Hindlimb muscle (tissue), 1 donor: Measurements from ENCODE around the gene CHST8. TPM values are rescaled to one million over a fixed set of nuclear protein-coding genes. Genes with fewer than 3 reads are reported as not detected.
A peak's percentile ranks its signal among the peaks of the same experiment; 100 is the strongest.
"Not testable (repeated sequence)": the region's sequence is repeated elsewhere in the genome, so short reads cannot be mapped to it uniquely, and the experiment has no call there.

ENCODE experiments used
- DNase-seq: peaks from one replicate; pipeline ENCODE4 v3.0.0-alpha.2; 2013
- polyA plus RNA-seq: library from polyadenylated mRNA; unstranded; fragments of 120-200 nt; gene quantifications from one replicate; pipeline ENCODE4 v1.2.1, GENCODE V29; 2013; ENCODE audit not compliant: insufficient read length

The CHST8 gene, protein sequence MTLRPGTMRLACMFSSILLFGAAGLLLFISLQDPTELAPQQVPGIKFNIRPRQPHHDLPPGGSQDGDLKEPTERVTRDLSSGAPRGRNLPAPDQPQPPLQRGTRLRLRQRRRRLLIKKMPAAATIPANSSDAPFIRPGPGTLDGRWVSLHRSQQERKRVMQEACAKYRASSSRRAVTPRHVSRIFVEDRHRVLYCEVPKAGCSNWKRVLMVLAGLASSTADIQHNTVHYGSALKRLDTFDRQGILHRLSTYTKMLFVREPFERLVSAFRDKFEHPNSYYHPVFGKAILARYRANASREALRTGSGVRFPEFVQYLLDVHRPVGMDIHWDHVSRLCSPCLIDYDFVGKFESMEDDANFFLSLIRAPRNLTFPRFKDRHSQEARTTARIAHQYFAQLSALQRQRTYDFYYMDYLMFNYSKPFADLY
- 0.52 TPM for polyA plus RNA-seq

- peak; percentile 64 for DNase-seq
These were observed at the start of gene CHST8 for GRCh38 chr19:33621811-33622504. Gene CHST8, plus strand, starts transcription at chr19:33621953. Its CDS starts 67,309 bp downstream, at chr19:33689262.

GRCh38 chr19:33572929-33573328 lies 48.8 kb upstream of the CHST8 start:
- DNase-seq, result no peak

- DNase-seq, result no peak
These were observed 46.9 kb upstream of the CHST8 start for GRCh38 chr19:33574824-33575223.

- no peak for DNase-seq
These were observed 43.1 kb upstream of the CHST8 start for GRCh38 chr19:33578697-33579096.

DNA sequence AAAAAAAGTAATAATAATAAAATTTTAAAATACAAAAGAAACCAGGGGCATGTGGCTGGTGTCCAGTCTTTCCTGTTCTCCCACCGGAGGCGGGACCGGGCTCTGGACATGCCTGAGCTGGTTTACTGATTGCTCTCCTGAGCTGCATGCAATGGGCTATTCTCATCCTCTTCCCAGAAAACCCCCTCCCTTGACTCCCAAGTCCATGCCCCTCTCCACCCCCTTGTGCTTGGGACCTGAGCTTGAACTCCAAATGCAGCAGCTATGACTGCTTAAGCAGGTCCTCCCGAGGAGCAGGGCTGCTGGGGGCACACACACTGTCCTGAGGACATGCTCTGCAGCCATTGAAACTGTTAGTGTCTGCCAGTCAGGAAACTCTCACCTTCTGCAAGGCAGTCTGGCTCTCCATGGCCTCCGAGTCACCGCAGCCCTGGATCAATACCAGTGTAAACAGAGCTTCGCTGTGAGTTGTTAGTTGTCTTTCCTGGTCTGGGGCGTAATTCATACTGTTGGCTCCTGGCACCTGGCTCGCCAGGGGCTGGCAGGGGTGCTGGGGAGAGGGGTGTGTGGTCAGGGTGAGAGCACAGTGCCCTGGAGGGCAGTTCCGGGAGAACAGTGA lies 41.6 kb upstream of the CHST8 start:
- no peak for DNase-seq

DNA sequence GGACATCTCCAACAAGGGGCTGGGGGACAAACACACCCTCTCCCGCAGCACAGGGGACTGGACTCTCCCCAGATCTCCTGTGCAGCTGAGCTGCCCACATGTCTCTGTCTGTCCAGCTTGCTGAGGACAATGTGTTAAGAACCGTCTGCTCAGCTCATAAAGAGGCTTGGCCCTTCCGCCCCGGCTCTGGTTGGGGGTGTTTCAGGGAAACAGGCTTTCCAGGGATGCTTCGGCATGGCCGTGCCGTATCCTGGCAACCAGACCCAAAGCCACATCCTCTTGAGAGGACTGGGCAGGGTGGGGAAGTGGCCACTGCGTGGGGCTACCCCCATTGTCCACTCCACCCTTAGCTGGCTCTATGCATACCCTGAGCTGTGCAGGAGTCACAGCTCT lies 41.1 kb upstream of the CHST8 start:
- no peak for DNase-seq

DNA sequence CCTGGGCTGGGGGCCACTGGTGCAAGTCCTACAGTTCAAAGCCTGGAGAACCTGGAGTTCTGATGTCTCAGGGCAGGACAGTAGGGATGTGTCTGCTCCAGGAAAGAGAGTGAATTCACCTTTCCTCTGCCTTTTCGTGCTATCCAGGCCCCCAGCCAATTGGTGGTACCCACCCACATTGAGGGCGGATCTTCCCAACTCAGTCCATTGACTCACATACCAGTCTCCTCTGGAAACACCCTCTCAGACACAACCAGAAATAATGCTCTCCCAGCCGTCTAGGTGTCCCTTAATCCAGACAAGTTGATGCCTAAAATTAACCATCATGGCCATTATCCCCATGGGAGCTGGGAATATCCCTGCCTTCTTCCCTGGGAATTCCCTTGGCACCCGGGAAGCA lies 38.8 kb upstream of the CHST8 start:
- no peak for DNase-seq

GRCh38 chr19:33587150-33587549 lies 34.6 kb upstream of the CHST8 start:
- DNase-seq, result no peak

GRCh38 chr19:33590224-33590623 lies 31.5 kb upstream of the CHST8 start:
- DNase-seq, result no peak

- DNase-seq, result no peak
These were observed 26.0 kb upstream of the CHST8 start for GRCh38 chr19:33595783-33596182.

DNA sequence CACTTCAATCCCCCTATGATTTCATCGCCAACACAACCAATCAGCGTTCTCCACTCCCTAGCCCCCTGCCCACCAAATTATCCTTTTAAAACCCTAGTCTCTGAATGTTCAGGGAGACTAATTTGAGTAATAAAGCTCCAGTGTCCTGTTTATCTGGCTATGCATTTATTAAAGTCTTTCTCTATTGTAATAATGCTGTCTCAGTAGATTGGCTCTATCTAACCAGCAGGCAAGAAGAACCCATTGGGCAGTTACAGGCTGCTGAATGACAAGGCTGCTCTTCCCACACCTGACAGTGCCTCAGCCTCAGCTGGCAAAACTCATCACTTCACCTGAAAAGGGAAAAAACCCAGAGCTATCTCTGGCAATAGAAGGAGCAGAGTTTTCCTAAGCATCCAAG lies 20.2 kb upstream of the CHST8 start:
- no peak for DNase-seq

- DNase-seq, result no peak
These were observed 19.1 kb upstream of the CHST8 start for GRCh38 chr19:33602576-33603204.

DNA sequence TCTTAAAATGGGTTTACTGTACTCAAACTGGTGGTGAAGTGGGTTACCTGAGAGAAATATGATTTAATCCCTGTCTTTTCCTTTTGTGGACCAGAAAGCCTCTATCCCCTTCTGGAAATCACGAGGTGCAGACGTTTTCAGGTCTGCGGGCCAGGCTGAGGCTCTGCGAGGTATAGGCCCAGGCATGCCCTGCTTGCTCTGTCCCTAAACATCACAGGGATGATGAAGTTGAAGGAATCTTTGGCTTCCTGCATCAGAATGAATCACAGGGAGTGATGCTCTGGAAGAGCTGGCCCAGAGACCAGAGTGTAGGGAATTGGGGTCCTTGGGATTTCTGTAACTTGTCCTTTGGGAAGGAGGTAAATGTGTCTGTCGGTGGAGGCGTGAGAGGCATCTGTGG lies 18.4 kb upstream of the CHST8 start:
- DNase-seq, result no peak

DNA sequence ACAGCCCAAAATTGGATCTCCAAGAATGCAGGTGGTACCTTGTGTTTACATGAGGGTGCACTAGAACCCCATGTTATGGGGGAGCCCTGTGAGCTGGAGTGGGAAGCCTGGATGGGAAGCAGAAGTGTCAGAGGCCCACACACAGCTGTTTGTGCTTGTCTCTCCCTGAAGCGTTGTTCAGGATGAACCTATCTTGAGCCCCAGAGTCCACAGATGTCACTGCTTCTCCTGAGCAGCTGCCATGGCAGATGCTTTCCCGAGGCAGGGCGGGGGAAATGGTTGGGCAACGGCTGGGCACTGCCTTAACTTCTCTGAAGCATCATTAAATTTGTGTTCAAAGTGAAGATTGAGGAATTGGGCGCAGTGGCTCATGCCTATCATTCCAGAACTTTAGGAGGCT lies 17.1 kb upstream of the CHST8 start:
- DNase-seq, result no peak

DNA sequence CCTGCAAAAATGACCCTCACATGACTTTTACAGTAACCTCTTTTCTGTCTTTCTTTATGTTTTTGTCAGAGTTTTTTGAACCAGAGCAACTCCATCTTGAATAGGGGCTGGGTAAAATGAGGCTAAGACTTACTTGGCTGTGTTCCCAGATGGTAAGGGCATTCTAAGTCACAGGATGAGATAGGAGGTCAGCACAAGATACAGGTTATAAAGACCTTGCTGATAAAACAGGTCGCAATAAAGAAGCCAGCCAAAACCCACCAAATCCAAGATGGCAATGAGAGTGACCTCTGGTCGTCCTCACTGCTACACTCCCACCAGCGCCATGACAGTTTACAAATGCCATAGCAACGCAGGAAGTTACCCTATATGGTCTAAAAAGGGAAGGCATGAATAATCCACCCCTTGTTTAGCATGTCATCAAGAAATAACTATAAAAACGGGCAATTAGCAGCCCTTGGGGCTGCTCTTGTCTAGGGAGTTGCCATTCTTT lies 15.9 kb upstream of the CHST8 start:
- not testable (repeated sequence) for DNase-seq

GRCh38 chr19:33606556-33606955 lies 15.2 kb upstream of the CHST8 start:
- DNase-seq, result no peak

- DNase-seq, result no peak
These were observed 12.4 kb upstream of the CHST8 start for GRCh38 chr19:33609353-33609752.

GRCh38 chr19:33610588-33610987 lies 11.2 kb upstream of the CHST8 start:
- no peak for DNase-seq

DNA sequence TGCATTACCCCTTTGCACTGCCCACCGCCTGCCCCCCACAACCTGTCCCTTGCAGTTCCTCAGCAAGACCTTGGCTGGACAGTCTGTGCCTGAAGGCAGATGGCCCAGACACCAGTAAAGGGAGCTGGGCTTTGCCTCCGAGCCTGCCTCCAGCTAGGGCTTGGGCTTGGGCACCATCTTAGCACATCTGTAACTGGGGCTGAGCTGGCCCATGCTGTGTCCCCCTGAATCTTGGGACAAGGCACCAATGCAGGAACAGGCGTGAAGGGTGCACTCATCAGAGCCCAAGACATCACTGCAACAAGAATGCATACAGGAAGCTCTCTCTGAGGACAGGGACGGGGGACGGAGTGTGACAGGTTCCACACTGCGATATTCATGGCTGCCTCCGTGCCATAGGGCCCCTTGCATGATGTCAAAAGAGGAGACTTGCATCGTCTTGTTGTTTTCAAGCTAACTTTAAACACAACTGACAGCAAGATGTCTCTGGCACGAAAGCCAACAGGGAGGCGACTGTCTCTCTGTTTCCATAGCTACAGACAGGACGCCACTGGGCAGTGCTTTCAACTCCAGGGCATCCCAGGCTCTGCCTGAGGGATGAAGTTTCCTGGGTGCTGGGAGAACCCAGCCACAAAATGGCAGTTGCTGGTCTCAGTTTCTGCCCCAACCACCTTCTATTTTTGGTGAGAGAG lies 8.7 kb upstream of the CHST8 start:
- DNase-seq, result no peak

GRCh38 chr19:33613620-33614000 lies 8.1 kb upstream of the CHST8 start:
- DNase-seq, result no peak

DNA sequence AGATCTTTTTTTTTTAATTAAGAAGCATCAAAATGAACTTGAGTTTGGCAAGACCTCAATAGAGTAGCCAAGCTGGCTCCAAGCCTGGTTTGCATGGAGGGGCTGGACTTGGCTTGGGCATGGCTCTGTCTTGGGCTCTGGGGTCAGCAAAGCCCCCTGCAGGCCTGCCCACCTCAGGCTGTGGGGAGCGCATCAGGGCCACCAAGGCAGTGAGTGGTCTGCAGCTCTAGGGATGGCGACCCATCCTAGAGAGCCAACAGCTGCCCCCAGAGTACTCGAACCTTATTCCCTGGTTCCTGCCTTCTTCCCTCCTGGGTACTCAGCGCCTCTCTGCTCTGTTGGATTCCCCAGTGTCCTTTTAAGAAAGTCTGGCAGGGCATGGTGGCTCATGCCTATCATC lies 5.4 kb upstream of the CHST8 start:
- DNase-seq, result no peak

DNA sequence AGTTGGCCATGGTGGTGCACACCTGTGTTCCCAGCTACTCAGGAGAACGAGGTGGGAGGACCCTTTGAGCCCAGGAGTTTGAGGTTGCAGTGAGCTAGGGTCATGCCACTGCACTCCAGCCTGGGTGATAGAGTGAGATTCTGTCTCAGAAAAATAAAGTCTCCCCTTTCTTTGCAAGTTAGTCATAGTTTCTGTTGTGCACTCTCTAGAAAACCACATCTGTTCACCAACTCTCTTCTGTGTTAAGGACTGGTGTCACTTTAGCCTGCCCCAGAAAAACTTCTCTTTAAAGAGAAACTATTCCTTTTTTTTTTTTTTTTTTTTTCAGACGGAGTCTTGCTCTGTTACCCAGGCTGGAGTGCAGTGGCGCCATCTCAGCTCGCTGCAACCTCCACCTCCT lies 4.9 kb upstream of the CHST8 start:
- no peak for DNase-seq
